Parathyroid adenoma (tissue), 2 donors: ENCODE measurements around the gene APOBEC3B.
A peak's percentile ranks its signal among the peaks of the same experiment; 100 is the strongest.
"Not testable (repeated sequence)": the region's sequence is repeated elsewhere in the genome, so short reads cannot be mapped to it uniquely, and the experiment has no call there.

Experiments used
- H2AFZ ChIP-seq: fragments of 300-600 bp; sonication (generic); one replicate; pipeline ENCODE4 v1.7.0; 2017; ENCODE audit warnings: antibody characterized with exemption, mild to moderate bottlenecking
- H3K27ac ChIP-seq: fragments of 300-600 bp; sonication (generic); one replicate; pipeline ENCODE4 v1.7.0; 2017
- H3K27me3 ChIP-seq: fragments of 300-600 bp; sonication (generic); one replicate; pipeline ENCODE4 v1.7.0; 2017; ENCODE audit warnings: low read length; ENCODE audit not compliant: control insufficient read depth, insufficient read depth
- H3K36me3 ChIP-seq: fragments of 300-600 bp; sonication (generic); one replicate; pipeline ENCODE4 v1.7.0; 2017; ENCODE audit warnings: low read length; ENCODE audit not compliant: control insufficient read depth, insufficient read depth
- H3K4me1 ChIP-seq: fragments of 300-600 bp; sonication (generic); one replicate; pipeline ENCODE4 v1.7.0; 2017; ENCODE audit warnings: control low read depth
- H3K4me2 ChIP-seq: fragments of 300-600 bp; sonication (generic); one replicate; pipeline ENCODE4 v1.7.0; 2017; ENCODE audit warnings: low read length
- H3K4me3 ChIP-seq: fragments of 300-600 bp; sonication (generic); one replicate; pipeline ENCODE4 v1.7.0; 2017; ENCODE audit warnings: low read depth, low read length
- H3K79me2 ChIP-seq: fragments of 300-600 bp; sonication (generic); one replicate; pipeline ENCODE4 v1.7.0; 2017; ENCODE audit warnings: control low read depth
- H3K9ac ChIP-seq: fragments of 300-600 bp; sonication (generic); one replicate; pipeline ENCODE4 v1.7.0; 2017; ENCODE audit warnings: mild to moderate bottlenecking
- H3K9me3 ChIP-seq: fragments of 300-600 bp; sonication (generic); one replicate; pipeline ENCODE4 v1.7.0; 2017; ENCODE audit warnings: low read length; ENCODE audit not compliant: control insufficient read depth
- CTCF ChIP-seq: fragments of 300-600 bp; sonication (generic); IDR thresholded peaks from one replicate; pipeline ENCODE4 v1.7.0; 2017; ENCODE audit warnings: antibody characterized with exemption, mild to moderate bottlenecking
- donor health status: primary hyperparathyroidism.

The APOBEC3B gene

DNA sequence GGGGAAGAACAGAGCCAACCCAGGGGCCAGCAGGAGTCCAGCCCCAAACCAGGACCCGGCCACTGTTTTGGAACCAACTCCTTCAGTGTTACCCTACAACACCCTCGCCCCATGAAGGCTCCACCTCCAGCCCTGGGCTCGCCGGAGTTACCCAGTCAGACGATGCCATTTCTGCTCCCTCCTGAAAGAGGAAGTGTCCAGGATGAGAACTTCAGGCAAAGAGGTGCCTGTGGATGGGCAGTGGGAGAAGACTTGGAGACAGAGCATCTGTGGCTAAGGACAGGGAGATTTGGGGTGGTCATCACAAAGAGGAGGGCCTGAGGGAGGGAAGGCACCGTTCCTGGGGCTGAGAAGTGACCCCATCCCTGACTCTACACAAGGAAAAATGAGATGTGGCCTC, 14.0 kb downstream of the APOBEC3B start:
- Histone ChIP-seq H3K27ac (no peak overlapping the region), H3K4me3 (no peak overlapping the region), H3K79me2 (no peaks in the 10 kb centered on the region), H3K4me2 (no peak overlapping the region), H3K4me1 (no peaks in the 10 kb centered on the region), H3K27me3 (no peaks in the 10 kb centered on the region), H3K36me3 (no peaks in the 10 kb centered on the region), H3K9ac (no peak overlapping the region), H2AFZ (no peak overlapping the region), H3K9me3 (no peaks in the 10 kb centered on the region)
- TF ChIP-seq CTCF, result no peak

DNA sequence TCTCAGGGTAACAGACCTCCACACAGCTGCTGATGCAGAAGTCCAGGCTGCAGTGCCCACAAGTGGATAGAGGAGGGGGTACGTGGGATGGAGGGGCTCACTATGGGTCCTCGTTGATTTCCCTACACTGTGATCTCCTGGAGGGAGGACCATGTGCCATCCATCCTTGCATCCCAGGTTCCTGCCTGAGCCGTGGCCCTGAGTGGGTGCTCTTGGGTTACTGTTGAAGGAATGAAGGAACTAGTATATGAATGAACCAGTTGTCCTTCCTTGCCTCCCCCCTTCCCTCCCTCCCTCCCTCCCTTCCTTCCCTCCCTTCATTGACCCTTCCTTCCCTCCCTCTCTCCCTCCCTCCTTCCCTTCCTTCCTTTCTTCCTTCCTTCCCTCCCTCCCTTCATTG, 15.4 kb downstream of the APOBEC3B start:
- Histone ChIP-seq H3K79me2 (no peaks in the 10 kb centered on the region), H3K9ac (no peak overlapping the region), H3K4me2 (no peak overlapping the region), H3K9me3 (no peaks in the 10 kb centered on the region), H3K4me1 (no peaks in the 10 kb centered on the region), H2AFZ (no peak overlapping the region), H3K4me3 (no peak overlapping the region), H3K27ac (no peak overlapping the region), H3K36me3 (no peaks in the 10 kb centered on the region), H3K27me3 (no peaks in the 10 kb centered on the region)
- no peak for TF ChIP-seq CTCF

DNA sequence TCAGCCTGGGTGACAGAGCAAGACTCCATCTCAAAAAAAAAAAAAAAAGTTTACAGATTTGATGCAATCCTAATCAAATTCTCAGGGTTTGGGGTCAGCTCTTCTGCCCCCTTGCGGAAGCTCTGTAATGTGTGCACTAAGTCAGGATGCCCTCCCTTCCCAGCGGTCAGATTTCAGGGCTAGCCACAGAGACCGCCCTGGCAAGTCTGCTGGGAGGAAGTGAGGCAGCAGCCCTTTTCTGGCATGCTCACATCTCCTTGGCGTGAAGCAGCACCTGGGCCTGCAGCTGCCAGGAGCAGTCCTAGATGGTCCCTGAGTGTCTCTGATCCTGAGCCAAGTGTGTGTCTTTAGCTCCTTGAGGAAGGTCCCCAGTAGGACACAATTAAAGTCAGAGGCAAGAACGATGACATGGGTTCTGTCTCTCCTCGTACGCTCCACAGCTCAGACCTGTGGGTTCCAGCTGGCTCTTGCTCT, 21.1 kb downstream of the APOBEC3B start:
- H3K9ac ChIP-seq, result no peak overlapping the region
- no peaks in the 10 kb centered on the region for H3K27me3 ChIP-seq
- H3K79me2 ChIP-seq, result no peaks in the 10 kb centered on the region
- peak; percentile 59 for TF ChIP-seq CTCF
- H3K4me2 ChIP-seq, result no peak overlapping the region
- no peak overlapping the region for H3K27ac ChIP-seq
- no peak overlapping the region for H3K4me3 ChIP-seq
- H3K9me3 ChIP-seq, result no peaks in the 10 kb centered on the region
- H3K4me1 ChIP-seq, result peaks cover 3% of the 10 kb centered on the region
- H2AFZ ChIP-seq, result peak overlapping the region; percentile 64
- H3K36me3 ChIP-seq, result no peaks in the 10 kb centered on the region

GRCh38 chr22:39007177-39007576, 25.0 kb downstream of the APOBEC3B start:
- Histone ChIP-seq H3K36me3 (no peaks in the 10 kb centered on the region), H3K4me3 (no peak overlapping the region), H3K9me3 (no peaks in the 10 kb centered on the region), H3K79me2 (no peaks in the 10 kb centered on the region), H3K27me3 (no peaks in the 10 kb centered on the region), H2AFZ (no peak overlapping the region), H3K27ac (no peak overlapping the region), H3K4me2 (no peak overlapping the region), H3K9ac (no peak overlapping the region), H3K4me1 (peaks cover 3% of the 10 kb centered on the region)
- no peak for TF ChIP-seq CTCF

DNA sequence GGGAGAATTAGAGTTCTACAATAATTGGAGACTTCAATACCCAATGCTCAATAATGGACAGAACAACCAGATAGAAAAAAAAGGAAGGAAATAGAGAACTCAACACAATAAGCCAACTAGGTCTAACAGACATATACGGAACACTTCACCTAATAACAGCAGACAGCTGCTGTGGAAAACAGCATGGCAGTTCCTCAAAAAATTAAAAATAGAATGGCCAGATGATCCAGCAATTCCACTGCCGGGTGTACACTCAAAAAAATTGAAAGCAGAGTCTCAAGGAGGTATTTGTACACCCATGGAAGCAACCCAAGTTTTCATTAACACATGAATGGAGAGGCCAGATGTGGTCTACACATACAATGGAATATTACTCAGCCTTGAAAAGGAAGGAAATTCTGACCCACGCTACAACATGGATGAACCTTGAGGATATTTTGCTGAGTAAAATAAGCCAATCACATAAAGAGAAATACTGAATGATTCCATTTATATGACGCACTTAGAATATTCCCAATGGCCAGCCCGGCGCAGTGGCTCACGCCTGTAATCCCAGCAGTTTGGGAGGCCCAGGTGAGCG, 26.2 kb downstream of the APOBEC3B start:
- not testable (repeated sequence) for H3K27ac ChIP-seq, H3K4me3 ChIP-seq, H3K9ac ChIP-seq, H2AFZ ChIP-seq, H3K79me2 ChIP-seq, H3K4me1 ChIP-seq, H3K36me3 ChIP-seq, H3K27me3 ChIP-seq, H3K4me2 ChIP-seq, H3K9me3 ChIP-seq
